Amygdala (tissue), 56 donors: ENCODE measurements around the gene MAPK12.

Experiments
- DNase-seq, 56 donors: peaks; one replicate each; lab custom pipeline; 2025; lab: John Stamatoyannopoulos, UW

Gene MAPK12

GRCh38 chr22:50300620-50301257, 39.3 kb upstream of the MAPK12 start:
- DNase-seq, result no peak

- DNase-seq, result no peak
These were observed 38.5 kb upstream of the MAPK12 start for GRCh38 chr22:50299785-50300619.

GRCh38 chr22:50298937-50299784, 37.7 kb upstream of the MAPK12 start:
- peak in 9 of 56 donors; percentile 15 to 66 (median 34) for DNase-seq

- DNase-seq, result no peak
These were observed 36.8 kb upstream of the MAPK12 start for GRCh38 chr22:50298266-50298637.

GRCh38 chr22:50297510-50298265, 36.2 kb upstream of the MAPK12 start:
- DNase-seq, result no peak

GRCh38 chr22:50296658-50297490, 35.4 kb upstream of the MAPK12 start:
- no peak for DNase-seq

- DNase-seq, result no peak
These were observed 32.8 kb upstream of the MAPK12 start for GRCh38 chr22:50294319-50294656.

GRCh38 chr22:50293441-50294318, 32.2 kb upstream of the MAPK12 start:
- DNase-seq, result peak in 12 of 56 donors; percentile 33 to 68 (median 53)

GRCh38 chr22:50292643-50293440, 31.4 kb upstream of the MAPK12 start:
- DNase-seq, result peak in 2 of 56 donors; percentile 32 to 40

GRCh38 chr22:50289942-50290630, 28.6 kb upstream of the MAPK12 start:
- DNase-seq, result no peak

- no peak for DNase-seq
These were observed 27.9 kb upstream of the MAPK12 start for GRCh38 chr22:50289151-50289941.

- no peak for DNase-seq
These were observed 26.2 kb upstream of the MAPK12 start for GRCh38 chr22:50287731-50288130.

- no peak for DNase-seq
These were observed 25.3 kb upstream of the MAPK12 start for GRCh38 chr22:50286701-50287318.

GRCh38 chr22:50286275-50286674, 24.8 kb upstream of the MAPK12 start:
- DNase-seq, result no peak

- no peak for DNase-seq
These were observed 24.2 kb upstream of the MAPK12 start for GRCh38 chr22:50285568-50286229.
